Erythroblast (primary cell): Measurements from ENCODE around the gene KAZN.

Source experiments
- GATA1 ChIP-seq: IDR thresholded peaks from 2 replicates; pipeline ENCODE4 v1.6.1; 2011; ENCODE audit warnings: low read depth, mild to moderate bottlenecking, control low read depth, low read length, moderate library complexity
- POLR2A ChIP-seq: IDR thresholded peaks from 2 replicates; pipeline ENCODE4 v1.6.1; 2011; ENCODE audit warnings: mild to moderate bottlenecking, low read length

DNA sequence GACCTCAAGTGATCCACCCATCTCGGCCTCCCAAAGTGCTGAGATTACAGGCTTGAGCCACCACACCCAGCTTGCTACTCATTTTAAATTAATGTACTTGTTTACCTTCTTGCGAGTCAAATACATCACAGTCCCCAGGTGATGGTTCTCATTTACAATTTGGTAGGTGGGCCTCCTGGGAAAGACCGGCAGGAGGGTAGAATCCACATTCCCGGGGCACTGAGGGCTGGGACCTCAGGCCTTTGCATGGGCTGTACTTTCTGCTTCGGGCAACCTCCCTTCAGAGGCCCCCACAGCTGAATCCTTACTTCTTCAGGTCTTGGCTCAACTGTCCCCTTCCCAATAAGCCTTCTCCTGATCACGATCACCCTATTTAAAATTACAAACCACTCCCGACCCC lies 165.5 kb downstream of the KAZN start:
- TF ChIP-seq POLR2A (no peak), GATA1 (no peak)
